AG04449 (cell line): ENCODE data around the gene TSPAN5.

Source experiments
- CTCF ChIA-PET: fragments of 350-600 bp; formaldehyde crosslinking; extraction: SDS; loops from one replicate; lab custom pipeline; 2021; ENCODE audit warnings: antibody characterized with exemption; lab: Yijun Ruan, JAX
- POLR2A ChIA-PET: fragments of 400-600, 350-600 bp; formaldehyde crosslinking; extraction: SDS; loops from one replicate; lab custom pipeline; 2020; ENCODE audit warnings: antibody characterized with exemption, inconsistent platforms; lab: Yijun Ruan, JAX
- DNase-seq: peaks from one replicate; pipeline ENCODE4 v3.0.0-alpha.2; 2010; ENCODE audit warnings: low read depth, low spot score
- H3K4me3 ChIP-seq: 2 replicates; pipeline ENCODE4 v1.5.1; 2011; ENCODE audit warnings: low read depth, mild to moderate bottlenecking, control low read depth, low read length
- CTCF ChIP-seq: IDR thresholded peaks from one replicate; pipeline ENCODE4 v1.5.1; 2011; ENCODE audit warnings: mild to moderate bottlenecking, moderate library complexity, low read length, control low read depth, inconsistent platforms; ENCODE audit not compliant: insufficient read depth; ENCODE audit errors: missing control alignments

Gene TSPAN5

GRCh38 chr4:98623126-98623802 is 35.1 kb downstream of the TSPAN5 start:
- no peak for TF ChIP-seq CTCF
- ChIA-PET CTCF (interaction anchor here (1.2 to 1.5 kb wide), 4 partner anchors 9 to 156 kb away, joined by 3 to 5 read pairs (median 4); no protein-coding TSS in a partner anchor), POLR2A (no interaction called here)
- no peak overlapping the region for H3K4me3 ChIP-seq
- DNase-seq = no peak

- POLR2A ChIA-PET = no interaction called here
- CTCF ChIA-PET = no interaction called here
- no peak for TF ChIP-seq CTCF
- DNase-seq = no peak
- H3K4me3 ChIP-seq = no peak overlapping the region
Measured at GRCh38 chr4:98620087-98620784, 38.2 kb downstream of the TSPAN5 start.

GRCh38 chr4:98619180-98619579 is 39.2 kb downstream of the TSPAN5 start:
- H3K4me3 ChIP-seq = no peak overlapping the region
- CTCF ChIA-PET = interaction anchor here (0.8 to 1.6 kb wide), 3 partner anchors 8 to 97 kb away, joined by 3 to 4 read pairs (median 3); no protein-coding TSS in a partner anchor
- POLR2A ChIA-PET = no interaction called here
- no peak for DNase-seq
- no peak for TF ChIP-seq CTCF

- no peak for DNase-seq
- POLR2A ChIA-PET = no interaction called here
Measured at GRCh38 chr4:98618680-98619079, 39.7 kb downstream of the TSPAN5 start.

GRCh38 chr4:98617358-98618047 is 40.9 kb downstream of the TSPAN5 start:
- no peak for TF ChIP-seq CTCF
- DNase-seq = no peak
- H3K4me3 ChIP-seq = no peak overlapping the region
- ChIA-PET POLR2A (no interaction called here), CTCF (interaction anchor here (1.6 kb wide), 1 partner anchor 10 kb away, joined by 3 read pairs; no protein-coding TSS in a partner anchor)

More at GRCh38 chr4:98618680-98619079, 39.7 kb downstream of the TSPAN5 start:
- no peak overlapping the region for H3K4me3 ChIP-seq
- CTCF ChIA-PET = interaction anchor here (0.8 to 1.6 kb wide), 3 partner anchors 9 to 96 kb away, joined by 3 to 4 read pairs (median 3); no protein-coding TSS in a partner anchor
- no peak for TF ChIP-seq CTCF
